HG02678 (cell line): ENCODE results near the gene SYNM.

Experiments
- ATAC-seq: cut with Tn5 transposase; IDR thresholded peaks from one replicate; pipeline ENCODE4 v1.9.1; 2021; ENCODE audit warnings: mild to moderate bottlenecking, moderate library complexity; ENCODE audit not compliant: unreplicated experiment

SYNM gene

GRCh38 chr15:99135194-99135593 lies 30.3 kb downstream of the SYNM start:
- ATAC-seq = peak; percentile 75

- no peak for ATAC-seq
These were observed 32.2 kb downstream of the SYNM start for GRCh38 chr15:99137111-99137546.

- no peak for ATAC-seq
These were observed 33.0 kb downstream of the SYNM start for GRCh38 chr15:99137877-99138276.

- no peak for ATAC-seq
These were observed 33.7 kb downstream of the SYNM start for GRCh38 chr15:99138491-99138982.

- ATAC-seq = no peak
These were observed 34.4 kb downstream of the SYNM start for GRCh38 chr15:99139276-99139675.

- ATAC-seq = no peak
These were observed 35.7 kb downstream of the SYNM start for GRCh38 chr15:99140590-99140989.

GRCh38 chr15:99141943-99142342 lies 37.1 kb downstream of the SYNM start:
- no peak for ATAC-seq

- no peak for ATAC-seq
These were observed 37.7 kb downstream of the SYNM start for GRCh38 chr15:99142562-99142961.

- ATAC-seq = no peak
These were observed 38.4 kb downstream of the SYNM start for GRCh38 chr15:99143242-99143641.

- no peak for ATAC-seq
These were observed 39.1 kb downstream of the SYNM start for GRCh38 chr15:99143655-99144610.

- no peak for ATAC-seq
These were observed 40.1 kb downstream of the SYNM start for GRCh38 chr15:99145005-99145404.

GRCh38 chr15:99145778-99146177 lies 40.9 kb downstream of the SYNM start:
- no peak for ATAC-seq

GRCh38 chr15:99146661-99147060 lies 41.8 kb downstream of the SYNM start:
- no peak for ATAC-seq

GRCh38 chr15:99148851-99149276 lies 44.0 kb downstream of the SYNM start:
- ATAC-seq = no peak

- no peak for ATAC-seq
These were observed 44.5 kb downstream of the SYNM start for GRCh38 chr15:99149366-99149765.

GRCh38 chr15:99151156-99151555 lies 46.3 kb downstream of the SYNM start:
- no peak for ATAC-seq

GRCh38 chr15:99153026-99153535 lies 48.2 kb downstream of the SYNM start:
- ATAC-seq = no peak

GRCh38 chr15:99154271-99154670 lies 49.4 kb downstream of the SYNM start:
- ATAC-seq = no peak

- ATAC-seq = no peak
These were observed 51.1 kb downstream of the SYNM start for GRCh38 chr15:99155961-99156443.

GRCh38 chr15:99157456-99157855 lies 52.6 kb downstream of the SYNM start:
- no peak for ATAC-seq

- ATAC-seq = no peak
These were observed 53.9 kb downstream of the SYNM start for GRCh38 chr15:99158626-99159412.
